GM12878 (cell line): ENCODE results near the gene UNKL. TPM values are rescaled to one million over a fixed set of nuclear protein-coding genes. Genes with fewer than 3 reads are reported as not detected.

Experiments used
- CHD2 ChIP-seq: IDR thresholded peaks from 2 replicates; pipeline ENCODE4 v1.6.1; 2011; ENCODE audit warnings: low read depth, low read length, improper control_type of control experiment, borderline replicate concordance
- E2F4 ChIP-seq: IDR thresholded peaks from 2 replicates; pipeline ENCODE4 v1.6.1; 2012; ENCODE audit warnings: low read depth, low read length, improper control_type of control experiment
- ETV6 ChIP-seq, 2 experiments: fragments of 450-650 bp in 1 of 2; IDR thresholded peaks in 1 of 2; conservative IDR thresholded peaks in 1 of 2; 2 replicates each; pipeline ENCODE4 v1.6.1; 2014; ENCODE audit warnings: antibody characterized with exemption in 1 of 2, borderline replicate concordance in 1 of 2, low read depth in 1 of 2, mild to moderate bottlenecking in 1 of 2, moderate library complexity in 1 of 2
- FOXM1 ChIP-seq: IDR thresholded peaks from 2 replicates; pipeline ENCODE4 v1.6.1; 2012; ENCODE audit warnings: low read depth, mild to moderate bottlenecking, inconsistent platforms, low read length, moderate library complexity
- GATAD2B ChIP-seq: fragments of 450-650 bp; conservative IDR thresholded peaks from 2 replicates; pipeline ENCODE4 v1.6.1; 2017; ENCODE audit warnings: low read depth, mild to moderate bottlenecking, moderate library complexity
- HDAC2 ChIP-seq: fragments of 200-600 bp; sonication (generic); IDR thresholded peaks from 2 replicates; pipeline ENCODE4 v1.6.1; 2017
- HDAC6 ChIP-seq: fragments of 200-600 bp; sonication (generic); IDR thresholded peaks from one replicate; pipeline ENCODE4 v1.8.0; 2017; ENCODE audit warnings: antibody characterized with exemption; ENCODE audit not compliant: unreplicated experiment
- HDGF ChIP-seq: fragments of 450-650 bp; IDR thresholded peaks from 2 replicates; pipeline ENCODE4 v1.6.1; 2016; ENCODE audit warnings: antibody characterized with exemption
- KLF5 ChIP-seq: fragments of 450-650 bp; IDR thresholded peaks from 2 replicates; pipeline ENCODE4 v1.6.1; 2014; ENCODE audit warnings: mild to moderate bottlenecking; ENCODE audit not compliant: partially characterized antibody
- NR2F1 ChIP-seq: fragments of 450-650 bp; conservative IDR thresholded peaks from 2 replicates; pipeline ENCODE4 v1.6.1; 2017; ENCODE audit warnings: mild to moderate bottlenecking
- PAX5 ChIP-seq: IDR thresholded peaks from 2 replicates; pipeline ENCODE4 v1.6.1; 2011; ENCODE audit warnings: low read depth, low read length, borderline replicate concordance
- POU2F2 ChIP-seq: IDR thresholded peaks from 3 replicates; pipeline ENCODE4 v1.6.1; 2011; ENCODE audit warnings: low read depth, mild to moderate bottlenecking, low read length, borderline replicate concordance
- RELB ChIP-seq: fragments of 450-650 bp; IDR thresholded peaks from 2 replicates; pipeline ENCODE4 v1.6.1; 2017; ENCODE audit warnings: low read depth, mild to moderate bottlenecking, moderate library complexity
- SMAD1 ChIP-seq: fragments of 450-650 bp; IDR thresholded peaks from 2 replicates; pipeline ENCODE4 v1.6.1; 2018; ENCODE audit warnings: mild to moderate bottlenecking, low read depth; ENCODE audit not compliant: partially characterized antibody
- SMC3 ChIP-seq: IDR thresholded peaks from 2 replicates; pipeline ENCODE4 v1.6.1; 2011; ENCODE audit warnings: low read length, improper control_type of control experiment, borderline replicate concordance
- SREBF1 ChIP-seq: IDR thresholded peaks from 2 replicates; pipeline ENCODE4 v1.6.1; 2012; ENCODE audit warnings: mild to moderate bottlenecking, low read length
- SUPT20H ChIP-seq: IDR thresholded peaks from 2 replicates; pipeline ENCODE4 v1.6.1; 2011; ENCODE audit warnings: low read depth, mild to moderate bottlenecking, low read length, moderate library complexity, borderline replicate concordance; ENCODE audit not compliant: control insufficient read depth
- TARDBP ChIP-seq: IDR thresholded peaks from 2 replicates; pipeline ENCODE4 v1.6.1; 2016; ENCODE audit warnings: borderline replicate concordance
- TCF7 ChIP-seq: IDR thresholded peaks from 2 replicates; pipeline ENCODE4 v1.6.1; 2014; ENCODE audit warnings: antibody characterized with exemption, borderline replicate concordance
- USF2 ChIP-seq: IDR thresholded peaks from 2 replicates; pipeline ENCODE4 v1.6.1; 2011; ENCODE audit warnings: low read depth, low read length, improper control_type of control experiment, borderline replicate concordance
- YBX1 ChIP-seq: fragments of 450-650 bp; IDR thresholded peaks from 2 replicates; pipeline ENCODE4 v1.6.1; 2016; ENCODE audit warnings: antibody characterized with exemption
- ZNF687 ChIP-seq: fragments of 450-650 bp; IDR thresholded peaks from 2 replicates; pipeline ENCODE4 v1.6.1; 2017; ENCODE audit warnings: mild to moderate bottlenecking, moderate library complexity
- polyA plus RNA-seq, 11 experiments: library from polyadenylated mRNA; depleted of rRNA in 4 of 11; unstranded in 6 of 11; stranded (reverse) in 5 of 11; fragments of >200 nt; fragmentation: Nextera tagmentation in 4 of 11; fragmentation: Illumina TruSeq in 1 of 11; extraction: Ambion mirVana in 4 of 11; extraction: Trizol in 1 of 11; gene quantifications; 1 replicate in 1 of 11; 2 replicates in 10 of 11; pipeline versions ENCODE4 v1.2.1 to v1.2.3, GENCODE V29; 2011 to 2016; ENCODE audit warnings: inconsistent platforms in 2 of 11, missing spikeins in 2 of 11, low read depth in 1 of 11
- total RNA-seq, 4 experiments: library from RNA; depleted of rRNA in 3 of 4; stranded (reverse); fragments of >200 nt in 3 of 4; fragmentation: Illumina TruSeq in 1 of 4; extraction: Trizol in 1 of 4; gene quantifications; 2 replicates each; pipeline versions ENCODE4 v1.2.1 to v1.2.3, GENCODE V29; 2013 to 2021

Gene UNKL
- total and polyA plus RNA-seq, 10 of the 15 experiments (the other 5 are each of a cell fraction or from before 2014, with no cell fraction given) = 0.40 to 21.6 (median 9.1) TPM

GRCh38 chr16:1408171-1408837 lies 6.2 kb downstream of the UNKL start (continued):
- no peak for TF ChIP-seq E2F4
- TF ChIP-seq RELB = no peak
- no peak for TF ChIP-seq ZNF687
- no peak for TF ChIP-seq SMC3
- no peak for TF ChIP-seq YBX1
- no peak for TF ChIP-seq HDAC2
- TF ChIP-seq SUPT20H = no peak
- TF ChIP-seq TCF7 = no peak
- TF ChIP-seq FOXM1 = no peak
- TF ChIP-seq GATAD2B = peak; percentile 55; the same call in 1 of the 2 replicates
- peak; percentile 13 for TF ChIP-seq KLF5
- TF ChIP-seq CHD2 = no peak
- TF ChIP-seq TARDBP = no peak; the same call in 1 of the 2 replicates
- TF ChIP-seq POU2F2 = no peak
- 0 out of 2 replicates have a peak, but pooled peaks have one; percentile 32 for TF ChIP-seq SREBF1
- TF ChIP-seq USF2 = peak; percentile 63
- no peak for TF ChIP-seq ETV6 (conservative IDR thresholded peaks at IDR 0.05 in 1 of 2, IDR thresholded peaks at IDR 0.05 in 1 of 2; ENCODE audit: borderline replicate concordance in 1 of 2, low read depth in 1 of 2)
- no peak for TF ChIP-seq SMAD1
- TF ChIP-seq HDGF = peak; percentile 75; the same call in 1 of the 2 replicates
- TF ChIP-seq HDAC6 = no peak
- TF ChIP-seq PAX5 = peak; percentile 34; the same call in 1 of the 2 replicates
- peak; percentile 62; the same call in 1 of the 2 replicates for TF ChIP-seq NR2F1
